GM12873 (cell line): Measurements from ENCODE around the gene DIO1.

Experiments used
- TF ChIP-seq, protein P1 (sequence below): IDR thresholded peaks from 2 replicates; pipeline ENCODE4 v1.5.1; 2012; ENCODE audit warnings: low read depth, mild to moderate bottlenecking, moderate library complexity, low read length, control low read depth; ENCODE audit not compliant: insufficient read depth; ENCODE audit errors: missing control alignments

The DIO1 gene

GRCh38 chr1:53899708-53900107, 5.7 kb downstream of the DIO1 start:
- TF ChIP-seq, protein P1, sequence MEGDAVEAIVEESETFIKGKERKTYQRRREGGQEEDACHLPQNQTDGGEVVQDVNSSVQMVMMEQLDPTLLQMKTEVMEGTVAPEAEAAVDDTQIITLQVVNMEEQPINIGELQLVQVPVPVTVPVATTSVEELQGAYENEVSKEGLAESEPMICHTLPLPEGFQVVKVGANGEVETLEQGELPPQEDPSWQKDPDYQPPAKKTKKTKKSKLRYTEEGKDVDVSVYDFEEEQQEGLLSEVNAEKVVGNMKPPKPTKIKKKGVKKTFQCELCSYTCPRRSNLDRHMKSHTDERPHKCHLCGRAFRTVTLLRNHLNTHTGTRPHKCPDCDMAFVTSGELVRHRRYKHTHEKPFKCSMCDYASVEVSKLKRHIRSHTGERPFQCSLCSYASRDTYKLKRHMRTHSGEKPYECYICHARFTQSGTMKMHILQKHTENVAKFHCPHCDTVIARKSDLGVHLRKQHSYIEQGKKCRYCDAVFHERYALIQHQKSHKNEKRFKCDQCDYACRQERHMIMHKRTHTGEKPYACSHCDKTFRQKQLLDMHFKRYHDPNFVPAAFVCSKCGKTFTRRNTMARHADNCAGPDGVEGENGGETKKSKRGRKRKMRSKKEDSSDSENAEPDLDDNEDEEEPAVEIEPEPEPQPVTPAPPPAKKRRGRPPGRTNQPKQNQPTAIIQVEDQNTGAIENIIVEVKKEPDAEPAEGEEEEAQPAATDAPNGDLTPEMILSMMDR: no peak

DNA sequence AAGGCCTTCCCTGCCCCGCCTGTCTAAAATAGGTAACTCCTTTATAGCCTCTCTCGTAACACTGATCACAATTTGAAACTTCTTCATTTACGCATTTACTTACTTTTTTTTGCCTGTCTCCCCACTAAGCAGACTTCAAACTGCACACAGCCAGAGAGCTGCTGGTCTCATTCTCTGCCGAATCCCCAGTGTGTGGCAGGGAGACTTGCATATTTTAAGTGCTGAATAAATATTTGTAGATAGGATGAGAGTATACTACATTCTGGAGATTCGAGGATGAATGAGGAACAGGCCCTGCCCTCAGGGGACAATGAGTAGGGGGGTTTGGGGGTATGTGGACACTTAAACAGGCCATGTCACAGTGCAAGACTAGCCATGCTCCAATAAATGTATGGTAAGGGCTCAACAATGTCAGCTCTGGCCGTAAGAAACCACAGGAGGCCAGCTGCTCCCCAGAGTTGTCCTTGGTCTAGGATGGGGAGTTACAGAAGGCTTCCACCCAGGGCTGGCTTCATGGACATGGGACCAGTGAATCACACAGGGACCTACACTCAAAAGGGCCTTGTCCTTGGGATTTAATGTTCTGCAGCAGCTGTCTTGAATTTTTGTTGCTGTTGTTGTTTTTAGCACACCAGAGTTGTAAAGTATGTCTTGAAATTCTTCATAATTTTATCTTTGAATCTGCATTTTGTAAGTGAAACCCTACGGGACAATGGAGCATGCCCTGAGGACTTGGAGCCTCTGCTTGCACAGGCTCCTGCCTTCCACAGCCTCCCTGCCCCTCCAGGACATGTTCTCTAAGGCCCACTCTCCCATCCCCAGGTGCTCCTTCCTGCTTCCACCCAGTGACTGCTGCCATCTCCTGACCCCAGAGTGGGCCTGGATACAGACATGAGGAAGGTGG, 8.5 kb downstream of the DIO1 start:
- TF ChIP-seq, protein P1: no peak

- TF ChIP-seq, protein P1: no peak
These were observed 11.5 kb downstream of the DIO1 start for GRCh38 chr1:53905509-53905908.

GRCh38 chr1:53906121-53906520, 12.1 kb downstream of the DIO1 start:
- TF ChIP-seq, protein P1: no peak

GRCh38 chr1:53909946-53910345, 16.0 kb downstream of the DIO1 start:
- TF ChIP-seq, protein P1: no peak

GRCh38 chr1:53911442-53911841, 17.5 kb downstream of the DIO1 start:
- TF ChIP-seq, protein P1: no peak

GRCh38 chr1:53913352-53914033, 19.5 kb downstream of the DIO1 start:
- TF ChIP-seq, protein P1: no peak
